ENCODE measurements around the gene ASCC3.

The ASCC3 gene

GRCh38 chr6:100565439-100566104, 315.6 kb downstream of the ASCC3 start:
- no peak for DNase-seq

- DNase-seq = no peak
Measured at GRCh38 chr6:100559859-100560258, 321.3 kb downstream of the ASCC3 start.

GRCh38 chr6:100554228-100554627, 326.9 kb downstream of the ASCC3 start:
- DNase-seq = no peak

GRCh38 chr6:100553243-100553642, 327.9 kb downstream of the ASCC3 start:
- DNase-seq = no peak

GRCh38 chr6:100549406-100550167, 331.5 kb downstream of the ASCC3 start:
- DNase-seq = no peak

- no peak for DNase-seq
Measured at GRCh38 chr6:100538086-100538485, 343.0 kb downstream of the ASCC3 start.

GRCh38 chr6:100518588-100518987, 362.5 kb downstream of the ASCC3 start:
- DNase-seq = no peak

DNA sequence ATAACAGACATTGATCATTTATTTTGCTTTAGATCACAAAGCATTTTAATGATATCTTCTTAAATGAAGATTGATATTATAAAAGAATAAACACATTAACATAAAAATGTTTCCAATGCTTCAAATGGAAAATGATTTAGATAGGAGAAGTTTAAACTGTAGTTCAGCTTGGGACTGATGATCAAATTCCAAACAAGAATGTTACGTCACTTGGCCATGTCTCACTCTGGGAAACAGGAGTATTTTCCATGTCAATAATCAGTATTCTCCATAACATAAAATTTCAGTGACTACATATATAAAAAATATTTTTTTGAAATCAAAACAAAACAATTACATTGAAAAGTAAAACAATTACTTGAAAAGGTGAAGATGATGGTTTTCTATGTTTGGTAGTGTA, 363.5 kb downstream of the ASCC3 start:
- no peak for DNase-seq

DNA sequence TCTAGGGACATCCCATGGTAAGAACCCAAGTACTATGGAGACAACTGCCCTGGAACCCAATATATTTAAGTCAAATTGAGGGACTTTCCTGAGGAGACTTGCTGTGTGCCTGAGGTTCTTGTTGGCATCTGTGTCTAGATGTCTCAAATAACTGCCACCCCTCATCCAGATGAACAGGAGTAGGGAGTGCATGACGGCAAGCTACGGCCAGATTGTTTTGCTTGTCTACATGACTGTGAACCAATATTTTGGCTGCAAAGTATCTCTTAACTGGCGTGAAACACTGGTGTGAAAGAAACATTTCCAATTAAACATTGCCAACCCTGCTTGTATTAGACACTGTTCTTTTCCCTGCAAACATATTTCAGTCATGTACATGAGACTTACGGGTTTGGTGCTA, 364.0 kb downstream of the ASCC3 start:
- no peak for DNase-seq

DNA sequence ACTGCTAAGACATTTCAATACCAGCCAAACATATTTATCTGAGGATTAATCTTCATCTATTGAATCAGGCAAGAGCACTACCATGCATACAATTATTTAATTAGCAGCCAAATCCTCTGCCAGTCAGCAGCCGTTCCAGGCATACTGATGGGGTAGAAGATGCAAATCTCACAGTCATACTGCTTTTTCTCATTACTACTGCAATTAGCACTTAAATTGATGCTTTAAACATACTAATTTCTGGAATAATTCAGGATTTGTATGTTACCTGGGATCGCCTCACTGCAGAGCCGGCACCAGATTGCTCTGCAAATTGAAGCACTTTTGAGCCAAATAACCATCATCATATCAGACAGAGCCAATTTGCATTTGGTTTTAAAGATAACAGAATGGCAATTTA, 366.5 kb downstream of the ASCC3 start:
- no peak for DNase-seq

DNA sequence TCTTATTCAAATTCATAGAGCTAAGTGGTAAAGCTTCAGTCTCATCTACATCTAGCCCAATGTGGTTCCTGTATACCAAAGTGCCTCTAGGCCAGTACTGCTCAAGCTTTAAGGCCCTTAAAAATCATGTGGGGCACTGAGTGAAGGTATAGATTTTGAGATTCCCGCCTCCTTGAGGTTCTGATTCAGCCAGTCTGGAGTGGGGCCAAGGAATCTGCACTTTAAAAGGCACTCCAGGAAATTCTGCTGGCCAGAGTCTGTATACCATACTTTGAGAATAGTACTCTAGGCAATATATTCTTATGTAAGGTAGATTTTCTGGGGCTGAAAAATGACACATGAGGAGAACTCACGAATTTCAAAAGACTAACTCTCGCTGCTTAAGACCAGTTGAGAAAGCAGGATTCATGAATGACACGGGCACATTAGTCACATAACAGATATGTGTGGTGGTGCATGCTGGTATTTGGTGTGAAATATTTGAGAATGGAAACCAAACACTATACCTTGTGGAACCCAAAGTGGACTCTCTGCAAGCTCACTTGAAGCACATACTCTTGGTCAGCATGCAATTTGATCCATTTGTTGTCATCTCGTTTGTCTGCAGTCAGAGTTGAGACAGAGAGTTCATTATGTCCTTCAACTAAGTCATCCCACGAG, 368.8 kb downstream of the ASCC3 start:
- no peak for DNase-seq

GRCh38 chr6:100509101-100509500, 372.0 kb downstream of the ASCC3 start:
- DNase-seq = no peak

- DNase-seq = no peak
Measured at GRCh38 chr6:100506651-100507050, 374.5 kb downstream of the ASCC3 start.

DNA sequence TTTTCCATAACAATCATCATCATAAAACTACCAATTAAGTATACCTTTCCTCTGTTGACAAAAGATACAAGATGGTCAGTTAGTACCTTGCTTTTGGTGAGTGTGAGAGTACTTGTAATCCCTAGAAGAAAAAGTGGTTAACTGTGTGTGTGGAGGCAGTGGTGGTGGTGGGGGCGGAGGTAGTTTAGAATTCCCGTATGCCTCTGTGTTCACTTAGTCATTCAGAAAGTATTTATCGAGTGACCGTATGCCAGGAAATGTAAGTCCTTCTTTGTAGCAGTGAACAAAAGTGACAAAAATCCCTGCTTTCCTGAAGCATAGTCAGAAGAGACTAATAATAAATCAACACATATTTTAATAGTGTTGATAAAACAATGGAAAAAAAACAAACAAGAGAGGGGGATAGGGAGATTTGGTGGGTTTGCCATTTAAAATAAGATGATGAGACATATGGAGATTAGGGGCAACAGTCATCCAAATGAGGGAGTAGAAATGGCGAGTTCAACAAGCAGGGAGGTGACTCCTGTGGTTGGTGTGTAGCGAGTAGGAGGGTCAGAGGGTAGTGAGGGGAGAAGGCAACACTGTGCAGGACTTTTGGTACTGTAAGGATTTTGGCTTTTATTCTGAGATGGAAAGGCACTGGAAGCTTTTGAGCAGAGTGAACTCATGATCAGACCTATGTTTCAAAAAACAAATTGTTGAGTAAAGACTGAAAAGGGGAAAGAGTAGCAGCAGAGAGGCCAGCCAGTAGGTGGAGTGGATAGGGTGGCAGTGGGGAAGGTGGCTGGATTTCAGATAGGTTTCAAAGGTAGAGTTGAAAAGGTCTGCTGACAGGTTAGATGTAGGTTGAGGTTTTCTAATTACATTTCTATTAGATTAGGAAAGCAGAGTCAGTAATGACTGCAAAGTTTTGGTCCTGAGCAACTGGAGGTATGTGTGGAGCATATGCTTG, 376.1 kb downstream of the ASCC3 start:
- DNase-seq = no peak

GRCh38 chr6:100503043-100503705, 378.0 kb downstream of the ASCC3 start:
- no peak for DNase-seq

DNA sequence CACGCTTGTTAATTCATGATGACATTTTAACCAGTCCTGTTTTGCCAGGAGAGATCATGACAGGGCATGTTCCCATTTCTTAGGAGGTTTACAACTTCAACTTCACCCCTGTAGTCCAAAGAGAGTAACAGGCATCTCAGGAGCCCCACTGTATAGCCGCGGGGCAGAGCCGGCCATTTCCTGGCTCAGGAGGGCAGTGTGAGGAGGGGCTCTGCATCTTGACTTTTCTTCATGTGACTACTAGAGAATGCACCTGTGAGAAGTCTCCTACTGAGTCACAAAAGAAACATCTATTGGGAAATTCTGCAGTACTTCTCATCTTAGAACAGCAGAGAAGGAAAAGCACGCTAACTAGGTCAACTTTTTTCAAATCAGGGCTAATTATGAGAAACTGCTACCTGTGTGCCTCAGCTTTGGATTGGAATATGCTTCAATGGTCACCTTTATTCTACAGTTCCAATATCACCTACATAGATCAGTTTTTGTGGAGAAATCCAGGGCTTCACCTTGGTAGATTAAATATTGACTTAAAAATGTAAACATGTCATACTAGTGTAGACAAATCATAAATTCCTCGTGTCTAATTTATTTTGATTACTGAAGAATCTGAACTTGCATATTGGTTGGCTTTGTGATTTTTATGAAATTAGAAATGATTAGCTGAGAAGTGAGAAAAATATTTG, 387.8 kb downstream of the ASCC3 start:
- DNase-seq = no peak

- DNase-seq = no peak
Measured at GRCh38 chr6:100491952-100492670, 389.0 kb downstream of the ASCC3 start.

- DNase-seq = no peak
Measured at GRCh38 chr6:100490065-100490464, 391.1 kb downstream of the ASCC3 start.

GRCh38 chr6:100488244-100488643, 392.9 kb downstream of the ASCC3 start:
- DNase-seq = no peak

GRCh38 chr6:100487638-100488037, 393.5 kb downstream of the ASCC3 start:
- DNase-seq = no peak

DNA sequence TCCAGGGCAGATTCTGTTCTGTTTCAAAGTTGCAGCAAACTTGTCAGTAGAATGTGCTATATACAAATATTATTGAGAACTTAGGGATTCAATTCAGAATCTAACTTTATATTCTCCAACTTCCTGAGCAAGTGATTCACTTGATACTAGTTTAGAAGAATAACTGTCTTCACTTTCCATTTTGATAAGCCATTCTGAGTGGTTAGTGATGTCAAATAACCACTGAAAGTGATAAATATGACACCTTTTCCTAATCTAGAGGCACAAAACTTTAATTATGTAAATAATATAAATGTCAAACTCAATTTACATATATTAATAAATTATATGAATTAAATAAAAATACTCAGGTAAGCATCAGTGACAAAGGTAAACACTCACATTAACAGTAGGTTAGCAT, 395.9 kb downstream of the ASCC3 start:
- no peak for DNase-seq
